Jurkat, Clone E6-1 (cell line): ENCODE measurements around the gene PRAMEF1.
"Not testable (repeated sequence)": the region's sequence is repeated elsewhere in the genome, so short reads cannot be mapped to it uniquely, and the experiment has no call there.

Experiments
- DNase-seq: peaks from one replicate; pipeline ENCODE4 v3.0.0-alpha.2; 2011; ENCODE audit warnings: low read depth, low spot score
- H3K4me3 ChIP-seq: 2 replicates; pipeline ENCODE4 v1.5.1; 2011; ENCODE audit warnings: mild to moderate bottlenecking, low read length, control low read depth, moderate library complexity

PRAMEF1 gene

DNA sequence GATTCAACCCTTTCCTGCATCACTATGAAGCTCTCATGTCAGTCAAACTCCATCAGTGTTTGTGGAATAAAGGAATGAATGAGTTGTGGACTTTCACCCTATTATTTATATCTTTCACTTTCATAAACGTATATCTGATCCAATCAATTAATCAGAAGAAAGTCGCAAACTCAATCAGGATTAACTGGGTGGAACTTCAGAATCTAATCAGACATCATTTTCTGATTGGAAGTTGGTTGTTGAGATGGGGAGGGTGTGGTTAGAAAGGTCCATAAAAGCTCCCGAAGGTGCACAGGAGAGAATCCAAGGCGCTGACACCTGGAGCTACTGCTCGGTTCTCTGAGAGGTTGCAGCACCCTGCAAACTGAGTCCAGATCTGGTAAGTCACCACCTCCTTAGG is 17.8 kb upstream of the PRAMEF1 start, which contains the start of gene PRAMEF12:
PRAMEF12 (plus strand) TSS at position 301 of the 400 bp plus-strand sequence. CDS start 1,130 bp downstream, outside the sequence.
- DNase-seq: no peak
- H3K4me3 ChIP-seq: no peak within 1 kb of the TSS

DNA sequence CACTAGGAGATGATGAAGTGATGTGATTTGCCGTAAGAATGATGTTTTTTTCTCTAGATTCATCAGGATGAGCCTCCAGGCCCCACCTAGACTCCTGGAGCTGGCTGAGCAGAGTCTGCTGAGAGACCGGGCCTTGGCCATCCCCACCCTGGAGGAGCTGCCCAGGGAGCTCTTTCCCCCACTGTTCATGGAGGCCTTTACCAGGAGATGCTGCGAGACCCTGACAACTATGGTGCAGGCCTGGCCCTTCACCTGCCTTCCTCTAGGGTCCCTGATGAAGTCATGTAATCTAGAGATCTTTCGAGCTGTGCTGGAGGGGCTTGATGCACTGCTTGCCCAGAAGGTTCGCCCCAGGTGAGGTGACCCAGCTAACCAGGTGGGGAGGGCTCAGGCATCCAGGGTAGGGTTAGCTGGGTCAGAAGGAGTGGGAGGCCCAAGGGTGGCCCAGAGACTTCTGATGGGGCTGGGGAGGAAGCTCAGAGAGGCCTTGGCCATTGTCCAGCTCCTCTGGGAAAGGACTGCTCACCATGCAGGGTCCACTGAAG is 16.3 kb upstream of the PRAMEF1 start:
- no peak overlapping the region for H3K4me3 ChIP-seq
- DNase-seq: no peak

DNA sequence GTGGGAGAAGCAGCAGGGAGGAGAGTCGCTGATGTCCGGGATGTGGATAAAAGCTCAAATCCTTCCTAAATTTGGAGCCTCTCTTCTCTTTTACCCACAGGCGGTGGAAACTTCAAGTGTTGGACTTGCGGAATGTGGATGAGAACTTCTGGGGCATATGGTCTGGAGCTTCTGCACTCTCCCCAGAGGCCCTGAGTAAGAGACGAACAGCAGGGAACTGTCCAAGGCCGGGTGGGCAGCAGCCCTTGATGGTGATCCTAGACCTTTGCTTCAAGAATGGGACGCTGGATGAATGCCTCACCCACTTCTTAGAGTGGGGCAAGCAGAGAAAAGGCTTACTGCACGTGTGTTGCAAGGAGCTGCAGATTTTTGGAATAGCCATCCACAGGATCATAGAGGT is 15.8 kb upstream of the PRAMEF1 start:
- H3K4me3 ChIP-seq: no peak overlapping the region
- DNase-seq: no peak

DNA sequence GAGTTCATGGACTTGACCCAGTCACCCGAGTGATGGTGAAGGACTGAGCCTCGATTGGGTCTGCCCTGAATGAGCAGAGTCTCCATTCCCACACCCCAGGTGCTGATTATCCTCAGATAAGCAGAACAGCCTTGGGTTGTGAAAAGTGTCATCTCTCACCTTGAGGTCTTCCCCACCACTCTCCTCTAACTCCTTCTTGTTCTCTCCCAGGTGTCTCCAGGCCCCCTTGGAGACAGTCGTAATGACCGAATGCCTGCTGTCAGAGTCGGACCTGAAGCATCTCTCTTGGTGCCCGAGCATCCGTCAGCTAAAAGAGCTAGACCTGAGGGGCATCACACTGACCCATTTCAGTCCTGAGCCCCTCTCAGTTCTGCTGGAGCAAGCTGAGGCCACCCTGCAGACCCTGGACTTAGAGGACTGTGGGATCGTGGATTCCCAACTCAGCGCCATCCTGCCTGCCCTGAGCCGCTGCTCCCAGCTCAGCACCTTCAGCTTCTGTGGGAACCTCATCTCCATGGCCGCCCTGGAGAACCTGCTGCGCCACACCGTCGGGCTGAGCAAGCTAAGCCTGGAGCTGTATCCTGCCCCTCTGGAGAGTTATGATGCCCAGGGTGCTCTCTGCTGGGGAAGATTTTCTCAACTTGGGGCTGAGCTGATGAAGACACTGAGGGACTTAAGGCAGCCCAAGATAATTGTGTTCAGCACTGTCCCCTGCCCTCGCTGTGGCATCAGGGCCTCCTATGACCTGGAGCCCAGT is 14.2 kb upstream of the PRAMEF1 start:
- H3K4me3 ChIP-seq: no peak overlapping the region
- DNase-seq: no peak

DNA sequence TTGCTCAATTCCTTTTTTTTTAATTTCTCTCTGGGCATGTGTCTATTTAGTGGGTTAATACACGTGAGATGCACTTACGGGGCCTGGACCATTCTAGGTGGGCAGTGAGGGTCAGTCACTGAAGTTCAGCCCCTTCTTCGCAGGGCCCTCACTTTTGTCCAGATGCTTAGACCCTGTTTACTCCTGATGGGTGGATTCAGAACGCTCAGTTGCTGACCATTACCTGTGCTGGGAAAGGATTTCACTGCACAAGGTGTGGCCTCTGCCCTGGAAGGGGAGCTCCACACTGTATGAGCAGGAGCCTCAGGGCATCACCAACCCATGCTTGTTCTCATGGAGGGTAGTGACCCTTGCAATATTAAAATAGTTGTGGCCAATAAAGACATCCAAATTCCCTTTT is 13.1 kb upstream of the PRAMEF1 start:
- no peak for DNase-seq
- H3K4me3 ChIP-seq: no peak overlapping the region

DNA sequence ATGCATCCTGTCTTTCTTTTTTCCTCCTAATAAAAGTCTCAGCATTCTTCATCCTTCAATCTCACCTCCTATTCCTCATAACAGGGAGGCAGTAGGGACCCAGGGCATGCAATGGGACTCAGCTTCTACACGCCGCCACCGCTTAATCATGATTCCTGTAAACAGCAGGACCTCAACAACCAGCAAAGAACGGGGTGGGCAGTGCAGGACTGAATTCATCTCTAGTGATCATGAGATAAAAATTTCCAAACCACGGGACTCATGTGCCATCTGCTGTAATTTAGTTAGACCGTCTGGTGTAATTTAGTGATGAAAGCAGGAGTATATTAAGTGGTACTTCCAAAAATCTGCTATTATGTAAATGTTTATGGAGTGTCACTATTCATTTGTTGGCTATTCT is 12.3 kb upstream of the PRAMEF1 start:
- no peak overlapping the region for H3K4me3 ChIP-seq
- DNase-seq: no peak

DNA sequence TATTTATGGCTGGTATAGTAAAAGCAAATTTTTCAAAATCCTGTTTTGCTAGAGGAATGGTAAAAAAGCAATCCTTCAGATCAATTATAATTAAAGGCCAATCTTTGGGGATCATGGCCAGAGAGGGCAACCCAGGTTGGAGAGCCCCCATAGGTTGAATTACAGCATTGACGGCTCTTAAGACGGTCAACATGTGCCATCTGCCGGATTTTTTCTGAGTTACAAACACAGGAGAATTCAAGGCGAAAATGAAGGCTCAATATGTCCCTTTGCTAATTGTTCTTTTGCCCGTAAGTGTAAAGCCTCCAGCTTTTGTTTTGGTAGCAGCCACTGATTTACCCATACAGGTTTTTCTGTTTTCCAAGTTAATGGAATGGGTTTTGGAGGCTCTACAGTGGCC is 9.7 kb upstream of the PRAMEF1 start:
- not testable (repeated sequence) for H3K4me3 ChIP-seq, DNase-seq

DNA sequence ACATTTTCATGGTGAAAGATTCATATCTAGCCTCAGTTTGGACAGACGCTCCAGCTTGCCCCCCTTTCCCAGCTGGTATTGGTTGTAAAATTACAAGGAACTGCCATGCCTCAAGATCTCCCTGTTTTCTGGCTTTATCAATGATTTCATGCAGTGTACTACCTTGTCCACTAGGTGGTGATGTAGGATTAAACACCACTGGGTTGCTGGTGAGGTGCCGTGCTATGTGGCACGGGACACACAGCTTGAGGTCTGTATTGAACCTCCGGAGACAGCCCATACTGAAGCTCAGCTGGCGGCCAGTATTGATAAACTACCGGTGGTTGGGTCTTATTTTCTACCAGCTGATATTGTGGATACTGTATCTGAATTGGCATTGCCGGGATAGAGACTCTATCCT is 7.4 kb upstream of the PRAMEF1 start:
- peak; percentile 37 for DNase-seq
- H3K4me3 ChIP-seq: not testable (repeated sequence)

DNA sequence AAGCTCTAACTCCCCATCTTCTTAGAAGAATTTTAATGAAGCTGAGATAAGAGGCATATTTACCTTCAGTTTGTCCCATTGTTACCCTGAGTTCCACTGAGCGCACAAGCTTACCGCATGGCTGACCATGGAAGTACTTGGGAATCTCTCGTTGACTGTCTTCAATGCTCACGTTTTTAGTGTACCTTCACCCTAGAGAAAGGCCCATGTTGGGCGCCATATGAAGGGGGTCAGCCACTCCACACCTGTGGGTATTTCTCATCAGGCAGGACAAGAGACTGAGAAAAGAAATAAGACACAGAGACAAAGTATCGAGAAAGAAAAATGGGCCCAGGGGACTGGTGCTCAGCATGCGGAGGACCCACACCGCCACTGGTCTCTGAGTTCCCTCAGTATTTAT is 6.5 kb upstream of the PRAMEF1 start:
- not testable (repeated sequence) for H3K4me3 ChIP-seq, DNase-seq

DNA sequence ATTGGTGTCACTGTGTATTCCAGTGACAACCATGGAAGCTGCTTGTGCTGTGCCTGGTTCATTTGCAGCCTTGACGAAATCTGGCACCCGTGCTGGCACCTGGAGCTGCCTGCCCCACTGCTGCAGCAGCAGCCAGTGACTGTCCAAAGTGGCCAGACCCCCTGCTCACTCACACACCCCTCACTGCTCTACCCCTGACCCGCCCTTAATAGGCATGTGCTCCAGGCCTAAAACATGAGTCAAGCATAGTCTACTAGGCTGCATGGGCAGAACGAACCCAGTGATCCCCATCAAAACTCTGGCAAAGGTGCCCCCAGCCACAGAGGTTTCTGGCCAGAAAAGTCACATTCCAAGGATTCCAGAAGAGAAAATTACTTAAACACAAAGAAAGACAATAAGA is 7.7 kb downstream of the PRAMEF1 start:
- H3K4me3 ChIP-seq: no peak overlapping the region
- DNase-seq: no peak

DNA sequence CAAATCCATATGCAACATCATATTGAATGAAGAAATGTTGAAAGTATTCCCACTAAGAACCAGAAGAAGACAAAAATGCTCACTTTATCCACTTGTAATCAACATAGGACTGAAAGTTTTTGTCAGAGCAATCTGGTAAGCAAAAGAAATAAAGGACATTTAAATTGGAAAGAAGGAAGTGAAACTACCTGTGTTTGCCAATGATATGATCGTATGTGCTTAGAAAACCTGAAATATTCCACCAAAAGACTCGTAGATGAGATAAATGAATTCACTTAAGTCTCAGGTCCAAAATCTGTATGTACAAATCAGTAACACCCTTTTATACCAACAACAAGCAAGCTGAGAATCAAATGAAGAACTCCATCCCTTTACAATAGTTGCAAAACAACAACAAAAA is 8.5 kb downstream of the PRAMEF1 start:
- no peak overlapping the region for H3K4me3 ChIP-seq
- no peak for DNase-seq

DNA sequence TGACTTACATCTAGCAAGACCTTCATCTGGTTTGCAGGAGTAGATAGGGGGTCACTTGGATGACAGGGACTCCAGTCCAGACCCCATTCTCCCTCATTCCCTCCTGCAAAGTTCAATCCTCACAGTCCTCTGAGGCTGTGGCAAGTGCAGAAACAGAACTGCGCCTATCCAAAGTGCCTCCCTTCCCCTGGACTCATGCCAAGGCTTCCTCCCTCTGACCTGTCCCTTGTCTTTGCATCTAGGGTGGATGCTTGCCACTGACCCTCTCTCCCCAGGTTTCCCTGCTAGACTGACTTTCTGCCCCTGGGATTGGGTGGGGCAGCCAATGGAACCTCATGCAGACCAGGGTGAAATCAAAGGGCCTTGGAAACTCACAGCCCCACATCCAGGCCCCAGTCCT is 18.7 kb downstream of the PRAMEF1 start:
- DNase-seq: no peak

DNA sequence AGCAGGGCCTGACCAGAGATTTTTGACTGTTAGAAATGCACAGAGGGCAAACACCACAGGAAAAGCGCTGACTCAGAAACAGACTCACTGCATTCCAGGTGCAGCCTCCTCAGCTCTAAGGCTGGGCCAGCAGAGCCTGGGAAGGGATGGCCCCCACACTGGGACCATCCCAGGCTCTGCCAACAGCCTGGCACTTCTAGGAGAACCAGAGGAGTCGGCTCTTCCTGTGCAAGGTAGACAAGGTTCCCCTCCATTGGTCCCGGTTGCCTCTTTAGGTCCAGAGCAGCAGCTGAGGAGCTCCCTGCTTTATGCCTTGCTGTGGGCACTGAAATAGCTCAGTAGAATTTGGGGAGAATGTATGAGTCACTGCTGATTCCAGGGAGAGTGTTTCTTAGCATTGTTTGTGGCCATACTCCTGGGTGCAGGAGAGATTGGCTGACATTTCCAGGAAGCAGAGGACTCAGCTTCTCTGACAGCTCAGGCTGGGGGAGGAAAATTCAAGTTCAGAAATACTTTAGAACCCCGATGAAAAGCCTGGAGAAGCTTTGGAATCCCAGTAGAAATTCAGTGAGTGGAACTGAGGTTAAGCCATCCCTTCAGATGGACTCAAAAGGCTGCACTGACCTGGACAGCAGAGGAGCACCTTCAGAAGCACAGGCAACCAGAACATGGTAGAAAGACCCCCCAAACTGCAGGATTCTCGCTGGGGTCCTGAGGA is 19.7 kb downstream of the PRAMEF1 start:
- DNase-seq: no peak
- H3K4me3 ChIP-seq: no peak overlapping the region

More for the DNA sequence above, 18.7 kb downstream of the PRAMEF1 start:
- H3K4me3 ChIP-seq: no peak overlapping the region

DNA sequence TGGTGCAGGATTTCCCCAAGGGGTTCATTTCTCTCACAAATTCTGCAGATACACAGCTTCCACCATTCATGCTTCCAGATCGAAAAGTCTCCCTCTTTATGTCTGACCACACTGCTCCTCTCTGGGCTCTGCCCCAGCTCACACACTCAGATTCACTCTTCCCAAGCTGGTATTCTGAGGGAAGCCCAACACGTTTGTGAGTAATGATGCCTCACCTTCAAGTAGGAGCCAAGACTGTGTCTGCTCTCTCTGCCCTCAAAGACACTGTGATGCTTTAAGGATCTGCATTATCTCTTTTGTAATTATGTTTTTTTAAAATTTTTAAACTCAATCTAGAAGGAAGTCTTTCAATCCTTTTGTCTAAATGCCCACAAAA is 20.2 kb downstream of the PRAMEF1 start:
- H3K4me3 ChIP-seq: no peak overlapping the region
- no peak for DNase-seq

DNA sequence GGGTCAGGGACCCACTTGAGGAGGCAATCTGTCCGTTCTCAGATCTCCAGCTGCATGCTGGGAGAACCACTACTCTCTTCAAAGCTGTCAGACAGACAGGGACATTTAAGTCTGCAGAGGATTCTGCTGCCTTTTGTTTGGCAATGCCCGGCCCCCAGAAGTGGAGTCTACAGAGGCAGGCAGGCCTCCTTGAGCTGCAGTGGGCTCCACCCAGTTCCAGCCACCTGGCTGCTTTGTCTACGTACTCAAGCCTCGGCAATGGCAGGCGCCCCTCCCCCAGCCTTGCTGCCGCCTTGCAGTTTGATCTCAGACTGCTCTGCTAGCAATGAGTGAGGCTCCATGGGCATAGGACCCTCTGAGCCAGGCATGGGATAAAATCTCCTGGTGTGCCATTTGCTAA is 27.9 kb downstream of the PRAMEF1 start:
- DNase-seq: peak; percentile 22
- not testable (repeated sequence) for H3K4me3 ChIP-seq

DNA sequence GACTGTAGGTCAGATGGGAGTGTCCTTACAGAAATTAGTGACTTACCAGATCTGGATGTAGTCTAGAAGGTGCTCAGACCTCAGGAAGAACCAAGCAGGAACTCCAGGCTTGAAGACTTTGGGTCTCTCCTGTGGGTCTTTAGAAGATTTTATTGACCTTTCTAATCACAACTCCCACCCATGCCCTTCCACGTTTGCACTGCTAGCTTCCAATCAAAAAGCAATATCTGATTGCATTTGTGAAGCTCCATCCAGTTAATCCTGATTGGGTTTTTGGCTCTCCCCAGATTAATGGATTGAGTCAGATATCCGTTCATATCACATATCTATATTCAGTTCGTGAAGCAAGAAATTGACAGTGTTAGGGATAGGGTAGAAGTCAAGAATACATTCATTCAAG is 40.1 kb downstream of the PRAMEF1 start, which contains the start of gene PRAMEF11:
PRAMEF11 (minus strand) TSS at position 101 of the 400 bp plus-strand sequence. CDS start 2,621 bp downstream, outside the sequence.
- not testable (repeated sequence) for H3K4me3 ChIP-seq, DNase-seq

DNA sequence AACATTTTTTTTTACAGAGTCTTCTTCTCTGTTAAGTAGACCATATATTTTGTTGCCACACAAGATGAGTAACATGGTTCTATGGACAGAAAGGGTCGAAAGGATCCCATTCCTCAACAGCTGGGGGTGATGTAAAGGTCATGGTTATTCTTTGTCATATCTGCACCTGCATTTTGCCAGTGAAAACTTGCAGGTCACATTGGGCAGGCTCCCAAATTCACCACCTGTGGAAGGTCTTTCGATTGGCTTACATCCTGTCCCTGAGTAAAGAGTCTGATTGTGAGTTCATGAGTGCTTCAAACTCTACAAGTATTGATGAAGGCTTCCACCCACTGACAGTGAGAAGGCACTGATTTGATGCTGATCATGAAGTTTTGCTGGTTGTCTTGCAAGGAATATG is 42.1 kb downstream of the PRAMEF1 start:
- DNase-seq, H3K4me3 ChIP-seq: not testable (repeated sequence)
